K562 (cell line): ENCODE results near the gene BATF. TPM values are rescaled to one million over a fixed set of nuclear protein-coding genes. Genes with fewer than 3 reads are reported as not detected.

Experiments
- CEBPG ChIP-seq, 3 experiments: fragments of 200-800 bp in 1 of 3; sonication (Bioruptor generic) in 1 of 3; sonication (generic) in 1 of 3; formaldehyde crosslinking in 1 of 3; IDR thresholded peaks in 2 of 3; conservative IDR thresholded peaks in 1 of 3; 2 replicates each; pipeline versions ENCODE4 v1.6.1 to v1.8.0; 2016 to 2022; ENCODE audit warnings: missing compliant biosample characterization in 2 of 3, missing genetic modification characterization in 2 of 3, mild to moderate bottlenecking in 1 of 3, missing genetic modification reagents in 1 of 3
- polyA plus RNA-seq, 8 experiments: library from polyadenylated mRNA; depleted of rRNA in 4 of 8; stranded (reverse) in 5 of 8; unstranded in 3 of 8; fragments of >200 nt; fragmentation: Nextera tagmentation in 2 of 8; fragmentation: Illumina TruSeq in 1 of 8; extraction: Ambion mirVana in 2 of 8; extraction: Trizol in 1 of 8; gene quantifications; 2 replicates each; pipeline versions ENCODE4 v1.2.1 to v1.2.3, GENCODE V29; 2011 to 2014; ENCODE audit warnings: inconsistent platforms in 1 of 8, missing spikeins in 1 of 8
- total RNA-seq, 7 experiments: library from RNA; depleted of rRNA in 6 of 7; stranded (reverse); fragments of >200 nt in 6 of 7; fragmentation: Illumina TruSeq in 2 of 7; extraction: Trizol in 2 of 7; gene quantifications; 2 replicates each; pipeline versions ENCODE4 v1.2.1 to v1.2.3, GENCODE V29; 2011 to 2021; ENCODE audit warnings: low replicate concordance in 1 of 7
- TF ChIP-seq, protein P1 (sequence below), 2 experiments: fragments of 450-650 bp in 1 of 2; sonication (generic) in 1 of 2; formaldehyde crosslinking in 1 of 2; IDR thresholded peaks in 1 of 2; conservative IDR thresholded peaks in 1 of 2; 2 replicates each; pipeline versions ENCODE4 v1.6.1 to v1.8.1; 2016 to 2023; ENCODE audit warnings: mild to moderate bottlenecking in 2 of 2, moderate library complexity in 2 of 2, inconsistent platforms in 1 of 2, missing genetic modification reagents in 1 of 2
- TF ChIP-seq, protein P2 (sequence below): fragments of 450-650 bp; IDR thresholded peaks from 2 replicates; pipeline ENCODE4 v1.6.1; 2016
- TF ChIP-seq, protein P3 (sequence below): fragments of 250-450 bp; sonication (Bioruptor Pico); IDR thresholded peaks from 2 replicates; pipeline ENCODE4 v1.4.0; 2020; ENCODE audit warnings: mild to moderate bottlenecking, moderate library complexity, borderline replicate concordance

Gene BATF
- total and polyA plus RNA-seq, 9 of the 15 experiments (the other 6 are each of a cell fraction or from before 2014, with no cell fraction given): 0.13 to 2.1 (median 0.55) TPM; not detected in 2

DNA sequence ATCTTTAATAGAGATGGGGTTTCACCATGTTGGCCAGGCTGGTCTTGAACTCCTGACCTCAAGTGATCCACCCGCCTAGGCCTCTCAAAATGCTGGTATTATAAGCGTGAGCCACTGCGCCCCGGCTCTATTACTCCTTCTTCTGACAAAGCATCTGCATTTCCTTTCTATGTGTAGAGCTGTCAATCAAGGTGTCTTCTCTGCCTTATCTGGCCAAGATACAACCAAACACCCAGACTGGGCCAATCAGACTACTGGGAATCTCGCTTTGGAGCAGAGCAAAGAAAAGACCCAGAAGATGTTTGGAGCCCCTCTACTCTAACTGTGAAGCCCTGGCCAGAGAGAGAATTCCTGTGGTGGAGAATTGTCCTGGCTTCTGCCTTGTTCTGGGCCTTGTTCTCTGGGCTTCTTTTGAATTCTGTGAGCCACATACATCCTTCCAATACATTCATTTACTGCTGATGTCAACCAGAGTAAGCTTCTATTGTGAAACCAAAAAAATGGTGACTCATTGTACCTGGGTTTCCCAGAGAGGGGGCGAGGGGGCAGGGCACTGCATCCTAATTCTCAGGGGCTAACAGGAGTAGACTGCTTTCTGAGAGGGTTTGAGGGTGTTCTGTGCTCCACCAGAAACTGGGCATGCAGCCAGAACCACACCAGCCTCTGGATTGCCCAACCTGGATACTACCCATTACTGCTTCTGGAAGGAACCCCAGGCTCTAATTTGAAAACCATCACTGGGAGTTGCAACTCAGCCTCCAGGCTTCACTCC, 37.4 kb downstream of the BATF start (continued):
- TF ChIP-seq, protein P1, sequence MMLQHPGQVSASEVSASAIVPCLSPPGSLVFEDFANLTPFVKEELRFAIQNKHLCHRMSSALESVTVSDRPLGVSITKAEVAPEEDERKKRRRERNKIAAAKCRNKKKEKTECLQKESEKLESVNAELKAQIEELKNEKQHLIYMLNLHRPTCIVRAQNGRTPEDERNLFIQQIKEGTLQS (IDR thresholded peaks at IDR 0.05): peak; percentile 51; the same call in 1 of the 2 replicates
- TF ChIP-seq, protein P1 (CRISPR knock-in tag; conservative IDR thresholded peaks at IDR 0.05): no peak
- TF ChIP-seq, protein P2, sequence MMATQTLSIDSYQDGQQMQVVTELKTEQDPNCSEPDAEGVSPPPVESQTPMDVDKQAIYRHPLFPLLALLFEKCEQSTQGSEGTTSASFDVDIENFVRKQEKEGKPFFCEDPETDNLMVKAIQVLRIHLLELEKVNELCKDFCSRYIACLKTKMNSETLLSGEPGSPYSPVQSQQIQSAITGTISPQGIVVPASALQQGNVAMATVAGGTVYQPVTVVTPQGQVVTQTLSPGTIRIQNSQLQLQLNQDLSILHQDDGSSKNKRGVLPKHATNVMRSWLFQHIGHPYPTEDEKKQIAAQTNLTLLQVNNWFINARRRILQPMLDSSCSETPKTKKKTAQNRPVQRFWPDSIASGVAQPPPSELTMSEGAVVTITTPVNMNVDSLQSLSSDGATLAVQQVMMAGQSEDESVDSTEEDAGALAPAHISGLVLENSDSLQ: peak; percentile 89
- no peak for TF ChIP-seq CEBPG (CRISPR knock-in tag; IDR thresholded peaks at IDR 0.05)
- peak in 1 of 2 experiments; percentile 57; a peak in 1 of 4 replicates for TF ChIP-seq CEBPG (tag; conservative IDR thresholded peaks at IDR 0.05 in 1 of 2, IDR thresholded peaks at IDR 0.05 in 1 of 2)
- TF ChIP-seq, protein P3, sequence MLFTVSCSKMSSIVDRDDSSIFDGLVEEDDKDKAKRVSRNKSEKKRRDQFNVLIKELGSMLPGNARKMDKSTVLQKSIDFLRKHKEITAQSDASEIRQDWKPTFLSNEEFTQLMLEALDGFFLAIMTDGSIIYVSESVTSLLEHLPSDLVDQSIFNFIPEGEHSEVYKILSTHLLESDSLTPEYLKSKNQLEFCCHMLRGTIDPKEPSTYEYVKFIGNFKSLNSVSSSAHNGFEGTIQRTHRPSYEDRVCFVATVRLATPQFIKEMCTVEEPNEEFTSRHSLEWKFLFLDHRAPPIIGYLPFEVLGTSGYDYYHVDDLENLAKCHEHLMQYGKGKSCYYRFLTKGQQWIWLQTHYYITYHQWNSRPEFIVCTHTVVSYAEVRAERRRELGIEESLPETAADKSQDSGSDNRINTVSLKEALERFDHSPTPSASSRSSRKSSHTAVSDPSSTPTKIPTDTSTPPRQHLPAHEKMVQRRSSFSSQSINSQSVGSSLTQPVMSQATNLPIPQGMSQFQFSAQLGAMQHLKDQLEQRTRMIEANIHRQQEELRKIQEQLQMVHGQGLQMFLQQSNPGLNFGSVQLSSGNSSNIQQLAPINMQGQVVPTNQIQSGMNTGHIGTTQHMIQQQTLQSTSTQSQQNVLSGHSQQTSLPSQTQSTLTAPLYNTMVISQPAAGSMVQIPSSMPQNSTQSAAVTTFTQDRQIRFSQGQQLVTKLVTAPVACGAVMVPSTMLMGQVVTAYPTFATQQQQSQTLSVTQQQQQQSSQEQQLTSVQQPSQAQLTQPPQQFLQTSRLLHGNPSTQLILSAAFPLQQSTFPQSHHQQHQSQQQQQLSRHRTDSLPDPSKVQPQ (CRISPR knock-in tag): no peak
